Measurements from ENCODE around the gene FIZ1.

FIZ1 gene

DNA sequence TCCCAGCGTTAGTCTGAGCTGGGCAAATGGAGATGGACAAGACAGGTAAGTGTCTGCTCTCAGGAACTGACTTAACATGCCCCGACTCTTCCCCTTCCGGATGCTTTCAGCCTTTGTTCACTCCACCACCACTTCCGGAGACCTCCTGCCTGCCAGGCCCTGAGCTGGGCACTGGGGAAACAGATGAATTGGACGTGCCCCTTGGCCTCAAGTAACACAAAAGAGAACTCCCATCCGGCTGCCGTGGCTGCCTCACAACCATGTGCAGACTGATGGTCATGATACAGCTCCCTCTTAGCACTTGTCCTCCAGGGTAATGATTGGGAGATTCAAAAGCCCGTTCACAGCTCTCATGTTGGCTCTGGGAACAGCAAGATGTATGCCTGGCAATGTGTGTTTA lies 18.1 kb upstream of the FIZ1 start:
- TF ChIP-seq ZFP3 (CRISPR knock-in tag; IDR thresholded peaks at IDR 0.05) (no peak), ZNF8 (CRISPR knock-in tag; IDR thresholded peaks at IDR 0.05) (no peak), ARNTL (CRISPR knock-in tag; IDR thresholded peaks at IDR 0.05; ENCODE audit: borderline replicate concordance, low read depth) (no peak), PPARA (CRISPR knock-in tag; IDR thresholded peaks at IDR 0.05; ENCODE audit: borderline replicate concordance) (no peak), GLIS3 (CRISPR knock-in tag; IDR thresholded peaks at IDR 0.05) (no peak), TSHZ2 (CRISPR knock-in tag; IDR thresholded peaks at IDR 0.05) (no peak), POU6F1 (CRISPR knock-in tag; IDR thresholded peaks at IDR 0.05; ENCODE audit: borderline replicate concordance, low read depth) (no peak), ISL1 (CRISPR knock-in tag; IDR thresholded peaks at IDR 0.05) (no peak), TOX (CRISPR knock-in tag; IDR thresholded peaks at IDR 0.05; ENCODE audit: borderline replicate concordance) (no peak), ZNF565 (CRISPR knock-in tag; conservative IDR thresholded peaks at IDR 0.05; ENCODE audit: low read depth) (no peak), PATZ1 (CRISPR knock-in tag; IDR thresholded peaks at IDR 0.05; ENCODE audit: borderline replicate concordance) (no peak), ZNF70 (CRISPR knock-in tag; IDR thresholded peaks at IDR 0.05) (no peak), RARB (CRISPR knock-in tag; IDR thresholded peaks at IDR 0.05) (no peak), BACH2 (CRISPR knock-in tag; IDR thresholded peaks at IDR 0.05; ENCODE audit: borderline replicate concordance) (no peak), ESRRG (CRISPR knock-in tag; IDR thresholded peaks at IDR 0.05) (no peak), CSDC2 (CRISPR knock-in tag; IDR thresholded peaks at IDR 0.05) (no peak), ZC3H10 (CRISPR knock-in tag; IDR thresholded peaks at IDR 0.05) (no peak)
- TF ChIP-seq, protein P1, sequence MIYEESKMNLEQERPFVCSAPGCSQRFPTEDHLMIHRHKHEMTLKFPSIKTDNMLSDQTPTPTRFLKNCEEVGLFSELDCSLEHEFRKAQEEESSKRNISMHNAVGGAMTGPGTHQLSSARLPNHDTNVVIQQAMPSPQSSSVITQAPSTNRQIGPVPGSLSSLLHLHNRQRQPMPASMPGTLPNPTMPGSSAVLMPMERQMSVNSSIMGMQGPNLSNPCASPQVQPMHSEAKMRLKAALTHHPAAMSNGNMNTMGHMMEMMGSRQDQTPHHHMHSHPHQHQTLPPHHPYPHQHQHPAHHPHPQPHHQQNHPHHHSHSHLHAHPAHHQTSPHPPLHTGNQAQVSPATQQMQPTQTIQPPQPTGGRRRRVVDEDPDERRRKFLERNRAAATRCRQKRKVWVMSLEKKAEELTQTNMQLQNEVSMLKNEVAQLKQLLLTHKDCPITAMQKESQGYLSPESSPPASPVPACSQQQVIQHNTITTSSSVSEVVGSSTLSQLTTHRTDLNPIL (CRISPR knock-in tag; IDR thresholded peaks at IDR 0.05; ENCODE audit: low read depth) = no peak
- ATAC-seq = no peak

DNA sequence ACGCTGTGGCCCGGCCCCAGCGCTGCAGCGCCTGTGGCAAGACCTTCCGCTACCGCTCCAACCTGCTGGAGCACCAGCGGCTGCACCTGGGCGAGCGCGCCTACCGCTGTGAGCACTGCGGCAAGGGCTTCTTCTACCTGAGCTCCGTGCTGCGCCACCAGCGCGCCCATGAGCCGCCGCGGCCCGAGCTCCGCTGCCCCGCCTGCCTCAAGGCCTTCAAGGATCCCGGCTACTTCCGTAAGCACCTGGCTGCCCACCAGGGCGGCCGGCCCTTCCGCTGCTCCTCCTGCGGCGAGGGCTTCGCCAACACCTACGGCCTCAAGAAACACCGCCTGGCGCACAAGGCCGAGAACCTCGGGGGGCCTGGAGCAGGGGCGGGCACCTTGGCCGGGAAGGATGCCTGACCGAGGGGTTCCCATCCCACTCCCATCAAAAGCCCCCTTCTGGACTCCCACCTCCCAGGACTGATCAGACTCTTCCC lies 17.1 kb upstream of the FIZ1 start:
- ATAC-seq = no peak
- no peak for TF ChIP-seq PATZ1 (CRISPR knock-in tag; IDR thresholded peaks at IDR 0.05; ENCODE audit: borderline replicate concordance)
- TF ChIP-seq ZNF8 (CRISPR knock-in tag; IDR thresholded peaks at IDR 0.05) = no peak
- no peak for TF ChIP-seq ISL1 (CRISPR knock-in tag; IDR thresholded peaks at IDR 0.05)
- TF ChIP-seq OSR1 (CRISPR knock-in tag; IDR thresholded peaks at IDR 0.05) = no peak
- no peak for TF ChIP-seq ESRRG (CRISPR knock-in tag; IDR thresholded peaks at IDR 0.05)
- no peak for TF ChIP-seq CSRNP3 (CRISPR knock-in tag; IDR thresholded peaks at IDR 0.05)
- no peak for TF ChIP-seq TSHZ2 (CRISPR knock-in tag; IDR thresholded peaks at IDR 0.05)
- no peak for TF ChIP-seq TCF4 (CRISPR knock-in tag; IDR thresholded peaks at IDR 0.05; ENCODE audit: borderline replicate concordance)
- no peak for TF ChIP-seq ZFP30 (CRISPR knock-in tag; IDR thresholded peaks at IDR 0.05)
- TF ChIP-seq SNAI2 (CRISPR knock-in tag; IDR thresholded peaks at IDR 0.05) = no peak
- TF ChIP-seq BACH2 (CRISPR knock-in tag; IDR thresholded peaks at IDR 0.05; ENCODE audit: borderline replicate concordance) = no peak
- TF ChIP-seq TOX (CRISPR knock-in tag; IDR thresholded peaks at IDR 0.05; ENCODE audit: borderline replicate concordance) = no peak
- no peak for TF ChIP-seq ZFP3 (CRISPR knock-in tag; IDR thresholded peaks at IDR 0.05)
- TF ChIP-seq ARNTL (CRISPR knock-in tag; IDR thresholded peaks at IDR 0.05; ENCODE audit: borderline replicate concordance, low read depth) = no peak
- no peak for TF ChIP-seq CSDC2 (CRISPR knock-in tag; IDR thresholded peaks at IDR 0.05)
- no peak for TF ChIP-seq POU6F1 (CRISPR knock-in tag; IDR thresholded peaks at IDR 0.05; ENCODE audit: borderline replicate concordance, low read depth)
- no peak for TF ChIP-seq ZNF565 (CRISPR knock-in tag; conservative IDR thresholded peaks at IDR 0.05; ENCODE audit: low read depth)

Data from SK-N-SH treated with all-trans-retinoic acid at 6 μM for 48 hours (cell line).